IMR-90 (cell line): ENCODE data around the gene DVL2. TPM values are rescaled to one million over a fixed set of nuclear protein-coding genes. Genes with fewer than 3 reads are reported as not detected.

Source experiments
- ATAC-seq: fragments of 200-7000 bp; cut with Tn5 transposase; 2 replicates; pipeline ENCODE4 v1.9.1; 2020; ENCODE audit warnings: low read depth, mild to moderate bottlenecking, moderate library complexity
- BruUV-seq: library from RNA; stranded (reverse); fragments of 400-500 nt; replicated peaks from 2 replicates; lab custom pipeline; 2021; lab: Mats Ljungman, UMichigan
- CTCF ChIA-PET: fragments of 300-600 bp; formaldehyde crosslinking; extraction: SDS; loops from one replicate; lab custom pipeline; 2021; ENCODE audit warnings: antibody characterized with exemption; lab: Yijun Ruan, JAX
- POLR2A ChIA-PET: fragments of 300-600 bp; sonication (Branson Sonifier 250); formaldehyde crosslinking; loops from one replicate; lab custom pipeline; 2022; ENCODE audit warnings: antibody characterized with exemption; ENCODE audit not compliant: unreplicated experiment; lab: Charles Lee
- DNase-seq: peaks from one replicate; pipeline ENCODE4 v3.0.0; 2013
- H2AFZ ChIP-seq: replicated peaks from 2 replicates; pipeline ENCODE3; 2013; ENCODE audit warnings: low read length, mild to moderate bottlenecking; ENCODE audit not compliant: poor library complexity
- H2AK5ac ChIP-seq: 2 replicates; pipeline ENCODE4 v1.6.1; 2013; ENCODE audit warnings: low read depth, low read length, inconsistent platforms
- H2AK9ac ChIP-seq: replicated peaks from 2 replicates; pipeline ENCODE3; 2013; ENCODE audit warnings: mild to moderate bottlenecking, low read depth, low read length, moderate library complexity; ENCODE audit not compliant: poor library complexity
- H2BK120ac ChIP-seq: 2 replicates; pipeline ENCODE4 v1.6.1; 2013; ENCODE audit warnings: low read depth, low read length, inconsistent platforms
- H2BK15ac ChIP-seq: 3 replicates; pipeline ENCODE4 v1.6.1; 2013; ENCODE audit warnings: low read depth, low read length, inconsistent platforms
- H2BK20ac ChIP-seq: 2 replicates; pipeline ENCODE4 v1.6.1; 2013; ENCODE audit warnings: low read depth, mild to moderate bottlenecking, inconsistent platforms, low read length, moderate library complexity
- H2BK5ac ChIP-seq: 2 replicates; pipeline ENCODE4 v1.6.1; 2013; ENCODE audit warnings: mild to moderate bottlenecking, low read depth, low read length, inconsistent platforms; ENCODE audit not compliant: poor library complexity, severe bottlenecking
- H3K14ac ChIP-seq: replicated peaks from 2 replicates; pipeline ENCODE4 v1.6.1; 2013; ENCODE audit warnings: low read depth, low read length, inconsistent platforms
- H3K18ac ChIP-seq: 2 replicates; pipeline ENCODE4 v1.6.1; 2013; ENCODE audit warnings: low read depth, low read length, control low read depth
- H3K23ac ChIP-seq: 2 replicates; pipeline ENCODE4 v1.6.1; 2013; ENCODE audit warnings: low read depth, low read length, inconsistent platforms
- H3K27ac ChIP-seq: 2 replicates; pipeline ENCODE4 v1.5.1; 2013; ENCODE audit warnings: mild to moderate bottlenecking, control low read depth, low read length; ENCODE audit not compliant: insufficient read depth
- H3K27me3 ChIP-seq: 2 replicates; pipeline ENCODE4 v1.6.1; 2013; ENCODE audit warnings: low read length; ENCODE audit not compliant: control insufficient read depth, insufficient read depth
- H3K36me3 ChIP-seq: 2 replicates; pipeline ENCODE4 v1.6.1; 2013; ENCODE audit warnings: low read length, mixed read lengths; ENCODE audit not compliant: control insufficient read depth, insufficient read depth
- H3K4ac ChIP-seq: 2 replicates; pipeline ENCODE4 v1.6.1; 2013; ENCODE audit warnings: low read depth, low read length, inconsistent platforms
- H3K4me1 ChIP-seq: 2 replicates; pipeline ENCODE4 v1.6.1; 2013; ENCODE audit warnings: low read length, mixed read lengths; ENCODE audit not compliant: control insufficient read depth, insufficient read depth
- H3K4me2 ChIP-seq: 2 replicates; pipeline ENCODE4 v1.6.1; 2013; ENCODE audit warnings: low read depth, mild to moderate bottlenecking, control low read depth, low read length, moderate library complexity
- H3K4me3 ChIP-seq: 2 replicates; pipeline ENCODE4 v1.5.1; 2013; ENCODE audit warnings: low read depth, mild to moderate bottlenecking, control low read depth, low read length, moderate library complexity; ENCODE audit not compliant: insufficient read depth
- H3K56ac ChIP-seq: 2 replicates; pipeline ENCODE4 v1.6.1; 2013; ENCODE audit warnings: low read length, inconsistent platforms; ENCODE audit not compliant: insufficient read depth; ENCODE audit errors: extremely low read depth
- H3K79me1 ChIP-seq, 2 experiments: 2 replicates each; pipeline ENCODE4 v1.6.1; 2013; ENCODE audit warnings: low read length in 2 of 2, inconsistent platforms in 1 of 2, low read depth in 1 of 2
- H3K9ac ChIP-seq: 2 replicates; pipeline ENCODE4 v1.6.1; 2013; ENCODE audit warnings: low read depth, low read length, control low read depth
- H3K9me1 ChIP-seq: 2 replicates; pipeline ENCODE4 v1.6.1; 2013; ENCODE audit warnings: low read length, inconsistent platforms; ENCODE audit not compliant: insufficient read depth
- H3K9me3 ChIP-seq: 2 replicates; pipeline ENCODE4 v1.6.1; 2013; ENCODE audit warnings: low read length; ENCODE audit not compliant: control insufficient read depth, insufficient read depth
- H4K20me1 ChIP-seq: 2 replicates; pipeline ENCODE4 v1.6.1; 2013; ENCODE audit warnings: low read length, inconsistent platforms; ENCODE audit not compliant: insufficient read depth
- H4K5ac ChIP-seq: 2 replicates; pipeline ENCODE4 v1.6.1; 2013; ENCODE audit warnings: mild to moderate bottlenecking, low read depth, low read length, control low read depth
- H4K8ac ChIP-seq, 2 experiments: 2 replicates each; pipeline ENCODE4 v1.6.1; 2013; ENCODE audit warnings: low read depth in 2 of 2, low read length in 2 of 2, control low read depth in 1 of 2, inconsistent platforms in 1 of 2
- H4K91ac ChIP-seq: 2 replicates; pipeline ENCODE4 v1.6.1; 2013; ENCODE audit warnings: low read depth, low read length, inconsistent platforms; ENCODE audit not compliant: insufficient read depth
- CHD1 ChIP-seq: IDR thresholded peaks from 2 replicates; pipeline ENCODE4 v1.6.1; 2012; ENCODE audit warnings: low read depth, low read length, improper control_type of control experiment
- MAFK ChIP-seq: IDR thresholded peaks from 2 replicates; pipeline ENCODE4 v1.6.1; 2012; ENCODE audit warnings: low read depth, low read length, improper control_type of control experiment
- NFE2L2 ChIP-seq: fragments of 150-350 bp; IDR thresholded peaks from 2 replicates; pipeline ENCODE4 v1.6.1; 2016; ENCODE audit warnings: low read depth, mild to moderate bottlenecking, low read length
- POLR2A ChIP-seq: IDR thresholded peaks from 2 replicates; pipeline ENCODE4 v1.6.1; 2012; ENCODE audit warnings: mild to moderate bottlenecking, low read depth, low read length
- RAD21 ChIP-seq: IDR thresholded peaks from 2 replicates; pipeline ENCODE4 v1.6.1; 2012; ENCODE audit warnings: low read length, improper control_type of control experiment
- RCOR1 ChIP-seq: IDR thresholded peaks from 2 replicates; pipeline ENCODE4 v1.6.1; 2012; ENCODE audit warnings: mild to moderate bottlenecking, low read length, improper control_type of control experiment; ENCODE audit not compliant: insufficient replicate concordance
- RFX5 ChIP-seq: IDR thresholded peaks from 2 replicates; pipeline ENCODE4 v1.8.0; 2012; ENCODE audit warnings: low read depth, mild to moderate bottlenecking, low read length, moderate library complexity
- WGBS, 2 experiments: methylation state at CpG; one replicate each; pipeline versions ENCODE4 v1.1.5 to v1.1.7; 2013; ENCODE audit warnings: missing lambda C conversion rate in 2 of 2; ENCODE audit not compliant: insufficient read length in 1 of 2; ENCODE audit errors: extremely low coverage in 2 of 2; 5-methylcytosine and 5-hydroxymethylcytosine counted together
- dilution Hi-C: fragments of 300-500 bp; cut with HindIII; formaldehyde crosslinking; loops from one replicate; pipeline ENCODE4 v1.14.3; 2018; ENCODE audit warnings: low sequenced_read_pairs; ENCODE audit not compliant: unreplicated experiment
- in situ Hi-C: fragments of 300-500 bp; cut with MboI; formaldehyde crosslinking; loops from 3 replicates; pipeline ENCODE4 v1.14.3; 2019; ENCODE audit warnings: low sequenced_read_pairs, inconsistent platforms, mixed read lengths
- intact Hi-C: fragments of 100-400 bp; cut with micrococcal nuclease; formaldehyde crosslinking; loops from 2 replicates; pipeline ENCODE4 v1.10.0; 2022
- polyA plus RNA-seq, 3 experiments: library from polyadenylated mRNA; depleted of rRNA; stranded (reverse); fragments of >200 nt; gene quantifications; 2 replicates each; pipeline ENCODE4 v1.2.3, GENCODE V29; 2012; ENCODE audit warnings: low replicate concordance in 1 of 3
- total RNA-seq: library from RNA; depleted of rRNA; stranded (reverse); fragments of >200 nt; gene quantifications from 2 replicates; pipeline ENCODE4 v1.2.3, GENCODE V29; 2012

DVL2 gene
- total and polyA plus RNA-seq, 2 of the 4 experiments (the other 2 are of a cell fraction), result 11.8 to 21.3 TPM

- peaks cover 28% of the 10 kb centered on the region for H3K9me1 ChIP-seq
- peak overlapping the region; percentile 76; the same call in 1 of the 2 replicates for H3K18ac ChIP-seq
- DNase-seq (no peak), ATAC-seq (no peak)
- H3K14ac ChIP-seq, result peak overlapping the region; percentile 92
- intact Hi-C loops (no loop called here), dilution Hi-C loops (no loop called here), in situ Hi-C loops (no loop called here)
- peaks cover 64% of the 10 kb centered on the region for H4K20me1 ChIP-seq
- peak overlapping the region; percentile 36; the same call in 1 of the 2 replicates for H3K56ac ChIP-seq
- TF ChIP-seq RCOR1 (no peak), POLR2A (no peak), CHD1 (no peak), NFE2L2 (no peak), RAD21 (no peak), MAFK (no peak), RFX5 (no peak)
- peak overlapping the region; percentile 96 for H3K4me2 ChIP-seq
- H4K91ac ChIP-seq, result peak overlapping the region; percentile 91
- POLR2A ChIA-PET, result interaction anchor here (0.6 kb wide), 1 partner anchor 386 kb away, joined by 9 read pairs; no protein-coding TSS in a partner anchor
- peak overlapping the region; percentile 87 for H2BK5ac ChIP-seq
- peak overlapping the region; percentile 89 for H2AK9ac ChIP-seq
- peak overlapping the region; percentile 91 for H4K5ac ChIP-seq
- H2AFZ ChIP-seq, result peak overlapping the region; percentile 94
- no TSS peak for BruUV-seq
- peaks cover 22% of the 10 kb centered on the region for H3K36me3 ChIP-seq
- H3K23ac ChIP-seq, result peak overlapping the region; percentile 73; the same call in 1 of the 2 replicates
- H3K4me1 ChIP-seq, result peaks cover 28% of the 10 kb centered on the region
- CTCF ChIA-PET, result no interaction called here
- WGBS, 2 experiments, result 75% methylated on average over 2 of the region's 6 CpGs; no CpG with 5 or more reads in 1 of the 2 experiments
- no peak overlapping the region for H2BK20ac ChIP-seq
- H2BK120ac ChIP-seq, result peak overlapping the region; percentile 79; the same call in 1 of the 2 replicates
- H3K27ac ChIP-seq, result peak overlapping the region; percentile 88
- H2AK5ac ChIP-seq, result peak overlapping the region; percentile 21
- no peaks in the 10 kb centered on the region for H3K9me3 ChIP-seq
- peak overlapping the region; percentile 86 for H3K9ac ChIP-seq
- no peaks in the 10 kb centered on the region for H3K27me3 ChIP-seq
- H3K4ac ChIP-seq, result peak overlapping the region; percentile 93
- peaks cover 12 to 88% of the 10 kb centered on the region in 2 experiments for H3K79me1 ChIP-seq
- peak overlapping the region; percentile 69; the same call in 2 of the 3 replicates for H2BK15ac ChIP-seq
- peak overlapping the region; percentile 71 to 99 for H4K8ac ChIP-seq
- H3K4me3 ChIP-seq, result no peak overlapping the region
Measured at GRCh38 chr17:7218166-7218565, 16.2 kb downstream of the DVL2 start.
